Activated naive CD8-positive, alpha-beta T cell treated with anti-CD3 and anti-CD28 coated beads, Interleukin-2, amount 50 U/mL, for 24 hours (primary cell): Measurements from ENCODE around the gene RMDN2.

ENCODE experiments used
- ATAC-seq: fragments of 150-1000 bp; cut with Tn5 transposase; one replicate; pipeline ENCODE4 v1.10.0; 2021
- DNase-seq: peaks from one replicate; pipeline ENCODE4 v3.0.0; 2021
- H3K27ac Mint-ChIP-seq: one replicate; pipeline ENCODE4 v1.8.0; 2021; ENCODE audit warnings: mild to moderate bottlenecking, mixed read lengths
- H3K27me3 Mint-ChIP-seq: one replicate; pipeline ENCODE4 v1.8.0; 2021; ENCODE audit warnings: mixed read lengths
- H3K36me3 Mint-ChIP-seq: one replicate; pipeline ENCODE4 v1.8.0; 2021; ENCODE audit warnings: low read depth, mixed read lengths
- H3K4me1 Mint-ChIP-seq: one replicate; pipeline ENCODE4 v1.8.0; 2021; ENCODE audit warnings: mixed read lengths
- H3K4me3 Mint-ChIP-seq: one replicate; pipeline ENCODE4 v1.8.0; 2021; ENCODE audit warnings: mild to moderate bottlenecking, moderate library complexity, mixed read lengths
- H3K9me3 Mint-ChIP-seq: one replicate; pipeline ENCODE4 v1.8.0; 2021; ENCODE audit warnings: mixed read lengths

The RMDN2 gene

DNA sequence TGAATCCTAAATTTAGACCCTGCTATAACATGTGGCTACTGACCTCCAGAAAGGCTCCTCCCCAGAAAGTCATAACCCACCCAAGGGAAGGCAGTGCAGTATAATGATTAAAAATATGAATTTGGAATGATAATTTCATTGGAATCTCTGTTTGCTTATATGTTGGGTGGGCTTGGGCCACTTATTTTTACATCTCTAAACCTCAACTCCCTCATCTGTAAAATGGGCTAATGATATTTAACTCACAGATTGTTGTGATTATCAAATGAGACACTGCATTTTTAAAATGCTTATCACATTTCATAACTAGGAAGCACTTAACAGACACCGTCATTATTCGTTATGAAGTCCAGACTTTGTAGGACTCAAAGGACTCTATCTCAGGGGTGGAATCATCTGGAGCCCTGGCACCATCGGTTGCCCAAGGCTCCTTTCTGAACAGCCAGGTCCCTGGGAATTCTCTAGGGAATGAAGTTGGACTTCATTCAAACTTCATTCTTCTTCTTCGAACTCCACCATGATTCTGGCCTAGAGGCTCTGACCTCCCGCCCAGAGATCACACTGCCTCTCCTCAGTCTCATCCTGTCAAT lies 33.1 kb upstream of the RMDN2 start:
- no peak for ATAC-seq
- H3K4me1 Mint-ChIP-seq = peaks cover 39% of the 10 kb centered on the region
- H3K36me3 Mint-ChIP-seq = no peaks in the 10 kb centered on the region
- peaks cover 7% of the 10 kb centered on the region for H3K27me3 Mint-ChIP-seq
- no peaks in the 10 kb centered on the region for H3K9me3 Mint-ChIP-seq
- no peak for DNase-seq
- H3K4me3 Mint-ChIP-seq = peak overlapping the region; percentile 23
- no peak overlapping the region for H3K27ac Mint-ChIP-seq

DNA sequence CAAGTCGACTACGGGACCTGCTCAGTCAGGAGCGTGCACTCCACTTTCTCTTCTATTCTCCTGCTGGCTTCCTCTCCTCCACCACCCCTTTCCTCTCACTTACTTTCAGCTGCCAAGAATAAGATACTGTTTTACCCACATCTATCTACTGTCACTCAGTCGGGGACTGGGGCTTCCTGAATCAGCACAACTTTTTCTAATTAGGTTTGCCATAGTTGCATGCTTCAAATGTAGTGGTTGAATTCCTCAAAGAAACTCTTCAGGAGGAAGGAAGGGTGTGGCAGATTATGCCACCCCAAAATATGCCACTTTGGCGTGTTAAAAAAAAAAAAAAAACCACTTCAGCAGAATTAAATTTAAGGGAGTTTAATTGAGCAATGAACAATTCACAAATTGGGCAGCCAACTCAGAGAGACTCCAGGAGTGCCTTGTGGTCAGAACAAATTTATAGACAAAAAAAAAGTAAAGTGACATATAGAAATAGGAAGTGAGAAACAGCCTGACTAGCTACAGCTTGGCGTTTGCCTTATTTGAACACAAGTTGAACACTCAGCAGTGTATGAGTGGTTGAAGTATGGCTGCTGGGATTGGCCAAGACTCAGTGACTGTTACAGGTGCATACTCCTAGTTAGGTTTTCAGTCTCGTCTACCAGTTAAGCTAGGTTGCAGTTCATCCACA lies 32.5 kb upstream of the RMDN2 start:
- H3K36me3 Mint-ChIP-seq = no peaks in the 10 kb centered on the region
- DNase-seq (no peak), ATAC-seq (no peak)

DNA sequence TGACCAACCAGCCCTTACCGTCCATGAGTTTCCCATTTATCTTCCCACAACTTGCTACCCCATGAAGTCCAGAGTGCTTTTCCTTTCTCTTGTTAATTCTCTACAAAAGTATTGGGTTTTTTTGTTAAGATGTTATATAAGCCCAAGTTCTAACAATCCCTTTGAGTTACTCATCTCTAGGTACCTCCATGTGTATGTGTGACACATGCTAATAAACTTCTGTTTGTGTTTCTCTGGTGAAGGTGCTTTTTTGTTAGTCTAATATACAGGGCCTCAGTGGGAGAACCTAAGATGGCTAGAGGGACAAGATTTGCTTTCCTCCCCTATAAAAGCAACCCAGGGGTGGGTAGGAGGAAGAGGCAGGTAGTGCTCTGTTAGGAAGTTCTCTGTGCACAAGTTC lies 31.8 kb upstream of the RMDN2 start:
- H3K9me3 Mint-ChIP-seq = no peaks in the 10 kb centered on the region
- no peaks in the 10 kb centered on the region for H3K36me3 Mint-ChIP-seq
- H3K27me3 Mint-ChIP-seq = peaks cover 9% of the 10 kb centered on the region
- no peak for DNase-seq
- no peak overlapping the region for H3K27ac Mint-ChIP-seq
- ATAC-seq = no peak
- peaks cover 40% of the 10 kb centered on the region for H3K4me1 Mint-ChIP-seq
- no peak overlapping the region for H3K4me3 Mint-ChIP-seq

More for the DNA sequence above, 32.5 kb upstream of the RMDN2 start:
- peak overlapping the region; percentile 23 for H3K4me3 Mint-ChIP-seq
- no peak overlapping the region for H3K27ac Mint-ChIP-seq
- H3K27me3 Mint-ChIP-seq = peaks cover 9% of the 10 kb centered on the region
- peaks cover 40% of the 10 kb centered on the region for H3K4me1 Mint-ChIP-seq
- no peaks in the 10 kb centered on the region for H3K9me3 Mint-ChIP-seq

DNA sequence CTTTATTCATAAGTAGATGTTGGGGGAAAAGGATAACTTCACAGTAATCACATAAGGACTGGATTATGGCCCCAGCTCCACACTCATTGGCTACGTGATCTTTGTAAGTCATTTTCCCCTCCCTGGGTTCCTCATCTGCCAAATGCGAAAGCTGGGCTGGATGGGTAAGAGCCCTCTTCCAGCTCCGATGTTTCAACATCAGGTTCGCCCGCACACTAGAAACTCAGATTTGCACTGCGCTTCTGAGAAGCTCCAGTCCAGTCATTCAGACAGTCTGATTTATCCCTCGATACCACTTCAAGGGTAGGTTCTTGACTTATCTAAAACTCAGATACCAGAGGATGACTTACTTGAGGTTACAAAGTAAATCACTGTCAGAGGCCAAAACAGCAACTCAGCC lies 31.0 kb upstream of the RMDN2 start:
- H3K27me3 Mint-ChIP-seq = peaks cover 9% of the 10 kb centered on the region
- DNase-seq (no peak), ATAC-seq (peak; percentile 80)
- no peaks in the 10 kb centered on the region for H3K9me3 Mint-ChIP-seq
- peaks cover 40% of the 10 kb centered on the region for H3K4me1 Mint-ChIP-seq
- no peak overlapping the region for H3K4me3 Mint-ChIP-seq
- no peak overlapping the region for H3K27ac Mint-ChIP-seq
- H3K36me3 Mint-ChIP-seq = no peaks in the 10 kb centered on the region

DNA sequence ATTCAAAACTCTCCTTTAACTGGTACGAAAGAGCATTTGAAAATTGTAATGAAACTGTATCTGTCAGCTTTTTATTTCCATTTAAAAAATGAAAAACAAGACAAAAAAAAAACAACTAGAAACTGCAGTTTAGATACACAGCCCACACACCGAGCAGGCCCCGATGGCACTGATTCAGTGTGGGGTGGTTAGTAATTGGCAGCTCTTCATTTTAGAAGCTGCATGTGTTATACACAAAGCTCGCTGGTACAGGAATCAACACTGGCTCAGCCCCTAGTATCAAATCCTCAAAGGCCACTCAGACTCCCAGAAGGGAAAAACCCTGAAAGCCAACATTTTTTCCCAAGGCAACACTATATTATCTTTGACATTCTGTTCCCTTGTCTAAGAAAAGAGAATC lies 30.5 kb upstream of the RMDN2 start:
- peaks cover 40% of the 10 kb centered on the region for H3K4me1 Mint-ChIP-seq
- no peak overlapping the region for H3K27ac Mint-ChIP-seq
- peaks cover 9% of the 10 kb centered on the region for H3K27me3 Mint-ChIP-seq
- ATAC-seq = peak; percentile 26
- no peak overlapping the region for H3K4me3 Mint-ChIP-seq
- DNase-seq = no peak
- H3K36me3 Mint-ChIP-seq = no peaks in the 10 kb centered on the region
- H3K9me3 Mint-ChIP-seq = no peaks in the 10 kb centered on the region

DNA sequence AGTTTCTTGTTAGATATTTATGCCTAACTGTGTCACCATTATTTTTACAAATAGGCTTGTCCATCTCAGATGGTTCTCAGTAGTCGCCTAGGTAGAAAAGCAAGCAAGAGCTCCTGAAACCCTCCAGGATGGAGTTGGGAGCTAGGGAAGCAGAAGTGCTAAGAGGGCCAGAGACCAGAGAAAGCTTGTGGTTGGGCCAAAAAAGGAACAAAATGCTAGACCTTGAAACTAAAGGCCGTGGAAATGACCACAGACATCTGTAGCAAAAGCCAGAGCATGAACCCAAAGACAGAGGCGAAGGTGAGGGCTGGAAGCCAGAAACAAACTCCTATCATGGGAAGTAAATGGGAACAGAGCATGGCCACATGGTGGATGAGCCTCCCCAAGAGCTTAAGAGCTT lies 29.9 kb upstream of the RMDN2 start:
- H3K27ac Mint-ChIP-seq = no peak overlapping the region

DNA sequence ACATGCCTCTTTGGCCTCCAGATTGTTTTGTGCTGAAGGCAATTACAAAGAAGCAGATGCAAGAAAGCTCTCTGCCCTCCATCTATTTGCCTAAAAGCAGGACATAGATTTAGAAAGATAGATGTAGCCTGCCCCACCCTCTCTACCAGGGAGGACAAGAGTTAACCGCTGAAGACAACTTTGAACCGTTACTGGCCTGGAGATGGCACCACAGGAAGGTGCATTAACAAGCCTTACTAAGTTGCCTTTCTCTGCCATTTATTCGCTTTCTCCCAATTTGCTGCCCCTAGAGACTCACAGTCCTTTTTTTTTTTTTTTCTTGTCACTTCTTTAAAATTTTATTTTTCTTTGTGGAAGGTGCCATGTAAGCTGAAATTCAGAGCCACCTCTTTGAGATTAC lies 28.8 kb upstream of the RMDN2 start:
- Mint-ChIP-seq H3K27ac (no peak overlapping the region), H3K27me3 (peaks cover 12% of the 10 kb centered on the region)
- no peak for ATAC-seq

More for the DNA sequence above, 29.9 kb upstream of the RMDN2 start:
- peaks cover 12% of the 10 kb centered on the region for H3K27me3 Mint-ChIP-seq
- no peak for DNase-seq
- no peak for ATAC-seq
- H3K4me3 Mint-ChIP-seq = no peak overlapping the region
- H3K9me3 Mint-ChIP-seq = no peaks in the 10 kb centered on the region
- no peaks in the 10 kb centered on the region for H3K36me3 Mint-ChIP-seq
- peaks cover 40% of the 10 kb centered on the region for H3K4me1 Mint-ChIP-seq

DNA sequence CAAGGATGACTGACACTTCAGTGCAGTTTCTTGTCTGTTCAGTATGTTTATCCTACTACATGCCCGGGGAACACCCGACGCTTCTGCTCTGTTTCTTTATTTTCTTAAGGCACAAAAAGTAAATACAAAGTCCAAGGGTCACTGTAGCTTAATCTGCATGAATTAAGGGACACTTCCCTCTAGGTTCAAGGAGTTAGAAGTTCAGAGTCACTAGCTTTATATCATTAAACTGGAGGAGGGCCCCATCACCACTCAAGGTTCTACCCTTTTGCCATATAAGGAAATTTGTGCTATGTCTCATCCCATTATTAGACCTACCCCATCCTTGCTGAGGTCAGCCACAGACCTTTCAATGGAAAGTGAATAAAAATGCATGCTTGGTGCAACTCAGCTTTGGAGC lies 27.6 kb upstream of the RMDN2 start:
- Mint-ChIP-seq H3K36me3 (no peaks in the 10 kb centered on the region), H3K27me3 (peaks cover 9% of the 10 kb centered on the region), H3K4me1 (peaks cover 22% of the 10 kb centered on the region), H3K27ac (no peak overlapping the region), H3K4me3 (no peak overlapping the region), H3K9me3 (peaks cover 4% of the 10 kb centered on the region)
- DNase-seq = no peak
- ATAC-seq = no peak

More for the DNA sequence above, 28.8 kb upstream of the RMDN2 start:
- Mint-ChIP-seq H3K36me3 (no peaks in the 10 kb centered on the region), H3K4me1 (peaks cover 34% of the 10 kb centered on the region), H3K9me3 (peaks cover 3% of the 10 kb centered on the region), H3K4me3 (no peak overlapping the region)
- no peak for DNase-seq

DNA sequence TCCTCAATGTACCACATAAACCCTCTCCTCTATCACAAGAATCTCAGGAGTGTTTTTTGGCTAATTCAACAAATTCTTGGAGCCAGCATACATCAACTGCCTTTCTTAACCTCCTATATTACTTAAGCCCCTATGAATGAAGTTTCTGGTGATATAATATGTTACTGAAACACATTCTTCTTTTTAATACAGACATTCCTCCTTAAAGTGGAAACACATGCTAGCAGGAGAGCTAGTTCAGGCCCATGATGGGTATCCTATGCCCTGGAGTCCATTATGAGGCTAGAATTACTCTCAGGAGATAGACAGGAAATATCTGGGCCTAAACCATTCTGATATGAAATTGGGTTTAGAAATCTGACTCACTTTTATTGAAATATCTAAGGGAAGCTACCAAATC lies 26.6 kb upstream of the RMDN2 start:
- no peak for DNase-seq
- no peak overlapping the region for H3K4me3 Mint-ChIP-seq
- no peaks in the 10 kb centered on the region for H3K36me3 Mint-ChIP-seq
- H3K4me1 Mint-ChIP-seq = peaks cover 13% of the 10 kb centered on the region
- no peak for ATAC-seq
- H3K9me3 Mint-ChIP-seq = peaks cover 4% of the 10 kb centered on the region
- no peak overlapping the region for H3K27ac Mint-ChIP-seq
- H3K27me3 Mint-ChIP-seq = peaks cover 9% of the 10 kb centered on the region

DNA sequence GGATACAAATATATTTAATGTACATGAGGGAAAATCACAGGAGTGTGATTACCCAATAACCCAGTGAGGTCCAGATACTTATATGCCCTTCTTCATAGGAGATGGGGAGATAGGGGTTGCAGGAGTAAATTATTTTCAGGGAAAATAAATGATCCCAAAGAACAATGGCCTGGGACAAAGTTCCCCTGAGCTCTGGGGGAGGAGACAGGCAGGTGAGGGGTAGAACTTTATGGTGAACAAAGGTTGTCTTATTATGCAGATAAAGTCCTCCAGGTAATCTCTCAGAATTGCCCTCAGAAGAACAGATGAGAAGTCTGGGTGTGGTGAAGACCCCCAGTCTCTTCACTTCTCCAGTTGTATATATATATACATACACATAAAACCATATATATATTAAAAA lies 22.1 kb upstream of the RMDN2 start:
- Mint-ChIP-seq H3K4me1 (no peaks in the 10 kb centered on the region), H3K9me3 (peaks cover 4% of the 10 kb centered on the region), H3K27ac (no peak overlapping the region), H3K4me3 (no peak overlapping the region), H3K36me3 (no peaks in the 10 kb centered on the region), H3K27me3 (peaks cover 7% of the 10 kb centered on the region)
- DNase-seq (no peak), ATAC-seq (no peak)

DNA sequence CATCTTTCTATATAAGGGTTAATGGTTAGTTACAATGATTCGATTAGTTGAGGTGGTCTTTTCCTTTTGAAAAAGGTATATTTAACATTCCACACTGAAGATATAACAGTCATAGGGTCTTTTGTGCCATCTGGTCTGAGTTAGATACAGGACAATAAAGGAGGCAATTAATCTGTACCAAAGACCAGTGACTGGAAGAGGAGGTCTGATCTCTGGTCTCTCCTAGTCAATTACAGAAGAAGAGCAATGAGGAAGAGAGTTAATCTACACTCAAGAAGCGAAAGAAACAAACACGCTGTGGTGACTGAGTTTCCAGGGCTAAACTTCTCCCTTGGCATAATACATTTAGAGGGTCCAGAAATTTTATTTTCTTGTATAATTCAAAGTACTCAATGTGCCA lies 20.7 kb upstream of the RMDN2 start:
- DNase-seq (no peak), ATAC-seq (no peak)
- Mint-ChIP-seq H3K27me3 (peaks cover 7% of the 10 kb centered on the region), H3K4me3 (no peak overlapping the region), H3K36me3 (no peaks in the 10 kb centered on the region), H3K4me1 (no peaks in the 10 kb centered on the region), H3K9me3 (peaks cover 4% of the 10 kb centered on the region), H3K27ac (no peak overlapping the region)

DNA sequence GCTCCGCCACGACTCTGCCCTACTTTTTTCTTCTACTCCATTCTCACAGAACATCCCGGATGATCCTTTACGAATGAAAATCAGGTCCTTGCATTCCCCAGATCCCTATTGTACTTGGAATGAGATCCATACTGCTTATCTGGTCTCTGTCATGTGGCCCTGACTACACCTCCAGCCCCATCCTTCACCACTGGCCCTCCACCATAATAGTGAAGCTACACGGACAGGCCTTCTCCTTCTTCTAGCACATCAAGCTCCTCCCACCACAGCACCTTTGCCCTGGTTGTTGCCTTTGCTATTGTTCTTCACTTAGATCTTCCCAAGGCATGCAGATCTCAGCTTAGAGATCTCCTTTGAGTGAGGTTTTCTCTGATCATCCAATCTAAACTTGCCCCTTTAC lies 20.1 kb upstream of the RMDN2 start:
- H3K4me1 Mint-ChIP-seq = no peaks in the 10 kb centered on the region
- H3K27me3 Mint-ChIP-seq = peaks cover 6% of the 10 kb centered on the region
- H3K9me3 Mint-ChIP-seq = peaks cover 4% of the 10 kb centered on the region
- H3K27ac Mint-ChIP-seq = no peak overlapping the region
- DNase-seq = no peak
- H3K36me3 Mint-ChIP-seq = no peaks in the 10 kb centered on the region
- H3K4me3 Mint-ChIP-seq = no peak overlapping the region
- no peak for ATAC-seq

DNA sequence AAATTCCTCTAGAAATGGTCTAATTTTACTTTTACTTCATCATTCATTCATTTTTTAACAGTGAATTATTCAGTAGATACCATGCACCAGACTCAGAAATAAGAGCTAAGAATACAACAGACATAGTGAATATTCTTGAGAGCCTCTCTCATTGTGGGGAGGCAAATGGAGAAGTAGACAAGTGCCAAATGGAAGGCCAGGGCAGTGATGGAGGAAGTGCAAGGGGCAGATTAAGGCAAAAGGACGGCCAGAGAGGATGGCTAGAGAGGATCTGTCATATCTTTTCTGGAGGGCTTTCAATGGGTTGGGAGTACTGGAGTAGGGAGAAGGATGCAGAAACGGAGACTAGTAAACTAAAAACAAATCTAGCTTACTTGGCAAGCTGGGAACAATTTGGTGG lies 19.0 kb upstream of the RMDN2 start:
- H3K27ac Mint-ChIP-seq = no peak overlapping the region
- H3K36me3 Mint-ChIP-seq = no peaks in the 10 kb centered on the region
- no peak for ATAC-seq
- H3K9me3 Mint-ChIP-seq = peaks cover 3% of the 10 kb centered on the region
- DNase-seq = no peak
- H3K4me1 Mint-ChIP-seq = no peaks in the 10 kb centered on the region
- H3K27me3 Mint-ChIP-seq = peaks cover 5% of the 10 kb centered on the region
- no peak overlapping the region for H3K4me3 Mint-ChIP-seq

DNA sequence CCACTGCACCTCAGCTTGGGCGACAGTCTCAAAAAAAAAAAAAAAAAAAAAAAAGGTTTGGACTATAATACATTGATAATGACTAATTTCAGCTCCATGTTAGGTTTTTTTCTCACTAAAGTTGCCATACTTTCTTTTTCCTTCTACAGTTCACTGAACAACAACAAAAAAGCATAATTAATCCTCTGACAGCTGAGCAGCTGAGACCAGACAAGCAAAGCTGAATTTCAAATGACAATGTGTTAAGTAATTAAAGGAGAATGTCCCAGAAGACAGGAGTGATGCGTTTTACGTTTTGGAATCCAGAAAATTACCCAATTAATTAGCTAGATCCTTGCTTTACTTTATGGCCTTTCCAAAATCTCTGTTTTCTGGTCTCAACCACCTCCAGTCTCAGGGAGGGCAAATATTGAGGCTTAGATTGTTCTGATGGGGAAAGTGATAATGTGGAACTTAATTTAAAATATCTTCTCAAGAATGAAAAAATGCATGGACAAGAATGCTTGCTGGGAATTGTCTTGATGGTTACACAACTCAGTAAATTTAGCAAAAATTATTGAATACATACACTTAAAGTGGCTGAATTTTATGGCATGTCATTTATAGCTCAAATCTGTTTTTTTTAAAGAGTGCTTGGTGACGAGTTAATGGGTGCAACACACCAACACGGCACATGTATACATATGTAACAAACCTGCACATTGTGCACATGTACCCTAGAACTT lies 17.4 kb upstream of the RMDN2 start:
- peaks cover 5% of the 10 kb centered on the region for H3K27me3 Mint-ChIP-seq
- no peak overlapping the region for H3K27ac Mint-ChIP-seq
- H3K36me3 Mint-ChIP-seq = no peaks in the 10 kb centered on the region
- ATAC-seq (no peak), DNase-seq (no peak)
- no peaks in the 10 kb centered on the region for H3K9me3 Mint-ChIP-seq
- no peaks in the 10 kb centered on the region for H3K4me1 Mint-ChIP-seq
- no peak overlapping the region for H3K4me3 Mint-ChIP-seq

DNA sequence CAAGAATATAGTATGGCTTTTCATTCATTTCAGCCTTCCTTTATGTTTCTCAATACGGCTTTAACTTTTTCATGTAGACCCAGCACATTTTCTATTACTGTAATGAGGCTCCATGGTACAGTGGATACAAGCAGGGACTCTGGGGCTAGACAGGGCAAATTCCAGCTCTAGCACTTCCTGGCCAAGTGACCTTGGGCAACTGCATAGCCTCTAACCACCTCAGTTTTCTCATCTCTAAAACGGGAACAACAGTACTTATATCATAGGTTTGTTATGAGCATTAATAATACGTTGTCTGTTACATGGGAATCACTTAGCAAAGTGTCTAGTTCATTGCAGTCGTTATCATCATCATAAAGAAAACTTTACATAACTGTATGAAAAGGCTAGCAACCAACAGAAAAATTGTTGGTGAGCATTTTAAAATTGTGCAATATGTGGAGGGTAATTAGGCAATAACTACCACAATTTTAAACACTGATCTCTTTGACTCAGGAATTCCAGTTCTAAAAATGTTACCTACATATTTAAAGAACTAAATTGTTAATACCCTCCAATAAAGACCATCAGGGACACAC lies 13.7 kb upstream of the RMDN2 start:
- Mint-ChIP-seq H3K36me3 (no peaks in the 10 kb centered on the region), H3K4me3 (no peak overlapping the region), H3K27ac (no peak overlapping the region), H3K9me3 (no peaks in the 10 kb centered on the region), H3K4me1 (no peaks in the 10 kb centered on the region), H3K27me3 (peaks cover 2% of the 10 kb centered on the region)
- DNase-seq (no peak), ATAC-seq (no peak)
